GM18499 (cell line): ENCODE measurements around the gene ATP8B1.

ENCODE experiments used
- ATAC-seq: cut with Tn5 transposase; IDR thresholded peaks from one replicate; pipeline ENCODE4 v1.9.1; 2021; ENCODE audit warnings: moderate number of reproducible peaks; ENCODE audit not compliant: insufficient read depth, unreplicated experiment

The ATP8B1 gene

DNA sequence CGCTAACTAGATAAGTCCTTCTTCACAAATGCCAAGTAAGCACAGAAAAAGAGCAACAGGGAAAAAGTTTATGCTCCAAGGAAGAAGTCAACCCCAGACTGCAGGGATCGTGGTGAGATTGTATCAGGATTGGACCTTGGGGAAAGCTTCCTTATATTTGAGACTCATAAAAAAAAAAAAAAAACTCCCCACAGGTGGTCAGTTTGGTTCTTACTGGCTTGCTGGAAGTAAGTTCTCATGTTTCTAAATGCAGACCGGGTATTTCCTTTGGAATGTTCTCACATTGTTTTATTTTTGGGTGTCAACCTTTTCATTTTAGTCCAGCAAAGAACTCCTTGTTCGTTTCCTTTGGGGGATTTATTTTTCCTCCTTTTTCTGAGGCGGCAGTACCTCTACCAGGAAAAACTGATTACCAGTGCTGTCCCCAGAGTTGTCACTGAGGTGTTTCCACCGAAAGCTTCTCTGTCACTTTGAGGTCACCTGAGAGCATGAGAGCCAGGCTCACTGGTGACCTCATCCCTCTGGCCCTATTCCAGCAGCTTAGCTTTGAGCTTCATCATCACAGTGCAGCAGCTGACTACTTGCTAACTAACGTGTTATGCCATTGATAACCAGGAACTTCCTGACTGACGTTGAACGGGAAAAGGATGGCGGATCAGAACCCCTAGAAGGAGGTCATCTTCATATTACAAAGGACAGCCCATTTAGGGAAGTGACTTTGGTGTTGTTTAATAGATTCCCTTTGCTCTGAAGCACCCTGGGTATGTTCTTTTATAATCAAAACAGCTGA, 16.8 kb upstream of the ATP8B1 start:
- no peak for ATAC-seq

DNA sequence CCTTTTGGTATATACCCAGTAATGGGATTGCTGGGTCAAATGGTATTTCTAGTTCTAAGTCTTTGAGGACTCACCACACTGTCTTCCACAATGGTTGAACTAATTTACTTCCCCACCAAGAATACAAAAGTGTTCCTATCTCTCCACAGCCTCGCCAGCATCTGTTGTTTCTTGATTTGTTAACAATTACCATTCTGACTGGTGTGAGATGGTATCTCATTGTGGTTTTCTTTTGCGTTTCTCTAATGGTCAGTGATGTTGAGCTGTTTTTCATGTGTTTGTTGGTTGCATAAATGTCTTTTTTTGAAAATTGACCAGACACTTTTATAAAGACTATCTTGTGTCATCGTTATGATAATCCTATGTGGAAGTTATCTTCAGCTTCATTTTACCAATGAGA, 16.0 kb upstream of the ATP8B1 start:
- no peak for ATAC-seq

DNA sequence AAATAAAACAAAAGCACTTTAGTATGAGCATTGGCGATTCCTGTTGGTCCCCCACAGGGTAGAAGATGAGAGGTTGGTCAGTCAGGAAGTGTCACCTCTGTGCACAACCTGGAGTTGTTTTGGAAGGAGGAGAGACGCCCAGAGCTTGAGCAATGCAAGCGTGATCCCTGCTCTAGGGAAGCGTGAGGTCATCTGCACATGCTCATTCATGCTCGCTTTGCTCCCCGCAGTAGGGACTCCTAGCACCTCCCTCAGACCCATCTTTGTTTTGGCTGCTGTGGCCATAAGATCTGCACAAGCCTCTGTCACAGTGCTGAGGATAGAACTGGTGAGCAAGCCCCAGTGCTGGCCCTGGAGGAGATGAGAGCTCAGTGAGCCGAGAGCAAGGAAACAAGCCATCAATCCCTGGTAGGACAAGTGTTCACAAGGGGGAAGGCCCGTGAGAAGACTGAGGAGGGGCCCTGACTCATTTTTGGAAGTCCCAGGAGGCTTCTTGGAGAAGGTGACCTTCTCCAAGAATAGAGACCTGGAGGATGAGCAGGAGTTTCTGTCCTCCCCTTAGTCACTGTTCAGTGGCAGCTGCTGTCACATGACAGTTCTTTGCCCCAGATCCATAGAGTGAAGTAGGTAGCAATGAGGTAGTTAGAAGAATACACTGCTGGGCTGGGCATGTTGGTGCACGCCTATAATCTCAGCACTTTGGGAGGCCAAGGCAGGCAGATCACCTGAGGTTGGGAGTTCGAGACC, 13.3 kb upstream of the ATP8B1 start:
- no peak for ATAC-seq

DNA sequence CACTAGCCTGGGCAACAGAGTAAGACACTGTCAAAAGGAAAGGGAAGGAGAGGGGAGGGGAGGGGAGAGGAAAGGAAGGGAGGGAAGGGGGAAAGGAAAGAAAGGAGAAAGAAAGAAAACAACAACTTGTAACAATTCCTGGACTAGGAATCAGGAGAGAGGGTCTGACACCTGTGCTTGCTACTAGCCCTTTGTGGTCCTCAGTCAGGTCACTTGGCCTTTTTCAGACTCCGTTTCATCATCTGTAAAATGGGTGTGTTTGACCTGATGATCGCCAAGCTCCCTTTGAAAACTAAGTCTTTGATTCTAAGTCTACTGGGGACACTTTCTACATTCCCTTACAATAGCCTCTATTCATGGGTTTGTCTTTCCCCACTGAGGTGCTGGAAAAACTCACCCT, 11.4 kb upstream of the ATP8B1 start:
- ATAC-seq, result no peak

DNA sequence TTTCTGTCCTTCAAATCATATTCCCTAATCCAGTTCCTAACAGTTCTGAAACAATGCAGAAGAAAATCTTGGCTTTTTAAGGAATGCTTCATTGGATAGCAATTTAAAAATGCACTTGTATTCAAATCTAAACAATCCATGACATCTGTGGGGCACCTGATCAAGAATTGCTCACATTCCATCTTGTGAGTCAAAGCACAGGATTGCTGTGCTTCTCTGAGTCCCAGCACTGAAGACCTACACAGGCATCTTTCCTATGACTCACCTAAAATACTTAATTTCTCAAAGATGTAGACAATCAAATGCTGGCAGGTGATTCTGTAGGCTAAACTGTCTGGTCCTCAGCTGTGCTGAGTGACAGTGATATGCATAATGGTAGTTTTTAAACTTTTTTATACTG, 10.1 kb upstream of the ATP8B1 start:
- ATAC-seq, result no peak

DNA sequence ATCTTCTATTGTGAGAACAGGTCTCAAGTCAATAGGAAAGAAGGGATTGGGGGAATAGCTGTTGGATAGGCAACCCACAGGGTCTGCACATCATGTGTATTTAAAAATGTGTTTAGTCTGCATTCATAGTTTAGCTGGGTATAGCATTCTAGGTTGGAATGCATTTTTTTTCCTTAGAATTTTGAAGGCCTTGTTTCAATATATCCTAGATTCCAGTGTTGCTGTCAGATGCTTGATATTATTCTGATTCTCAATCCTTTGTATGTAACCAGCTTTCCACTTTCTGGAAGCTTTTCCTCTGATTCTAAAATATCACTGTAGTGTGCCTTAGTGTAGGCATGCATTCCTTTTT, 9.0 kb upstream of the ATP8B1 start:
- ATAC-seq, result no peak

DNA sequence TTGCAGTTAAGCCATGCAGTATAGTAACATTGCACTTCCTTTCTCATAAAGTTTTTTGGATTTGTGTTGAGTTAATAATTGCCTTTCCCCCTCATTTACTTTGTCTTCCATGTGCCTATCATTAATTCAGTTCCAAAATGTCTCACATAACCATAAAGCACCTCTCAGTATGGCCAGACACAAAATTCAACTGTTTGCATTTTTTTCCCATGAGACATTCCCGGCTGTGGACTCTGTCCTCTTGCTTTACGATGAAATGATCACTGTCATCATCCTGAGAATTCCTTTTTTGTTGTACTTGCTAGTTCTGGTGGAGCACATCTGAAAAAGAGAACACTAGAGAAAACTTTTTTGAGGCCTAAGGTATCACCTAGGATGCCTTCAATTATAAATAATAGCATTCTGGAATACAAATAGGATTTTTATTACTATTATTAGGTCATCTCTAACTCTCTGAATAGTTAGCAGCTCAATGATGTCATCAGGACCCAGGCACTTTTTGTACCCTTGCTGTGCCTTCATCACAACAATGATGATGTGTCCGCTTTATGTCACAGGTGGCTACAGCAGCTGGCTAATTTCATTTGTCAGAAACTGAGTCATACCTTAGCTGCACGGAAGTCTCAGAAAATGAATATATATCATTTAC, 8.5 kb upstream of the ATP8B1 start:
- no peak for ATAC-seq

DNA sequence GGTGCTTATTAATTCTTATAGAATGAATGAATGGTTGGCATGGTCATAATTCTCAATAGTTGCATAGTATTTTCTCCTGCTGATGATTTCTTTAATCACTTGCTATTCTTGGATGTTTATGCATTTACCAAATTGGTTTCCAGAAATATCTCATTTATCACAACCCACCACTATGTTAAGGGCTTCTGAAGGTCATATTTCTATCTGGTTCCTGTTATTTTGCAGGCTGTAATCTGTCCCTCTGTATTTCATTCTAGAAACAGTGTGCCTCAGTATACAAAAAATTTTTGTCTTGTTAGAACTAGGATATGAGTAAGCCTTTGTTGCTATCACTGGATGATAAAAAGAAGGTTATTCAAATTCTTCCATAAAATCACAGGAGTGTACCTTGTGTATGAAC, 6.1 kb upstream of the ATP8B1 start:
- ATAC-seq, result no peak

DNA sequence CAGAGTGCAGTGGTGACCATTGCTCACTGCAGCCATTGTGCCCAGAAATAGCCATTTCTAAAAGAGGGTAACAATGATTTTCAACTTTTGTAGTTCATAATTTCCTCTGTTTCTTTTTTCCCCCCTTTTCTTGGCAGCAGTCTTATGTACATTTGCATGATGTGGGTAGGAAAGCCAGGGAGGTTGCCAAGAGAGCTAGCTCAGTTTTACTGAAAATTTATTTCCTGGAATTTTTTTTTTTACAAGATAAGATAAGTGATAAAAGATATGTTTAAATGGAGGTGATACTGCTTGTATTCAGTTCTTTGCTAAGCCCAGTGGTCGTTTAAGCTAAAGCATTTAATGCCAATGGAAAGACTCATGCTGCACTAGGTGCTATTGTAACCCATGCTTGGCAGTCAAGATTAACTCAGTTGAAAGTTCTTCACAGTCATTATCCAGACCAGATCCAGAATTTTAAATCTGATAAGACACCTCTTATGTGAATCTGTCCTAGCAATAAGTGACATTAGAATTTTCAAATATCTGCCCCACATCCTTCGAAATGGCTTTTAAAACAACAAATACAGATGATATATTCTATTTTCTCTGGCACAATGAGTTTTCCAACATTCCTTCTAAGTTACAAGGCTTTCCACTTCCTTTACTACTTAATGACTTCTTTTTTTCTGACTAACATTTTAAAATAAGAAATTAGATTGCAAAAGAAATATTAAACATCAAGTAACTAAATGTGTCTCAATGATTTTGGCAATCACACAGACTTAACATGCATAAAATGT, 4.4 kb upstream of the ATP8B1 start:
- ATAC-seq, result no peak

DNA sequence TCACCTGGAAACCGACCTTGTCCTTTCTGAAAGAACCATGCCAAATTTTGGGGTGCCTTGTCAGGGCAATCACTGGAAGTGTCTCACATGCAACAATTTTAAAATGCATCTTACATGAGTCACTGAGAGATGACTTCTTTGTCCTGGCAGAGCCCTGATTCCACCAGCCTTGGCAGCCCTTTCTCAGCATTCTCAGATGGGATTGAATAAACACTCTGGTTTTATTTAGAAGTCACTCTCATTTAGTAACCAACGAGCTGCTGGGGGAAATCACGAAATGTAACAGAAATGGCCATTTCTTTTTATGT, 3.8 kb upstream of the ATP8B1 start:
- ATAC-seq, result no peak

DNA sequence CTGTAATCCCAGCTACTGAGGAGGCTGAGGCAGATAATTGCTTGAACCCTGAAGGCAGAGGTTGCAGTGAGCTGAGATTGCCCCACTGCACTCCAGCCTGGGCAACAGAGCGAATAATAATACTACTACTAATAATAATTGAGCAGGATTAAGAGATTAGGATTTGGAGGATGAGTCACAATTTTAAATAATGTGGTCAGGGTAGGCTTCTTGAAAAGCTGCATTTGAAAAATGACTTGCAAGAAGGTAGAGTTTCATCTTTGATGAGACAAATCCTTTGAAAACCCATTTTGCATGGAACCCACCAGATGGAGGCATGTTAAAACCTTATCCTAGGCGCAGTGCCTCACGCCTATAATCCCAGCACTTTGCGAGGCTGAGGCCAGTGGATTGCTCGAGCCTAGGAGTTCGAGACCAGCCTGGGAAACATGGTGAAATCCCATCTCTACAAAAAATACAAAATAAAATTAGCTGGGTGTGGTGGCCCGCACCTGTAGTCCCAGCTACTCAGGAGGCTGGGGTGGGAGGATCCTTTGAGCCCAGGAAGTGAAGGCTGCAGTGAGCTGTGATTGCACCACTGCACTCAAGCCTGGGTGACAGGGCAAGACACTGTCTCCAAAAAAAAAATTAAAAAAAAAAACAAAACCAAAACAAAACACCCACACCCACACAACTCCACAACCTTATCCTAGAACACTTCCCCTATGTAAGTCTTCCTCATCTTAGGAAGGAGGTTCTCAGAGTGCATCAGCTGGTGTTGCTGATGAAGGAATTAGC, 3.3 kb upstream of the ATP8B1 start:
- no peak for ATAC-seq

DNA sequence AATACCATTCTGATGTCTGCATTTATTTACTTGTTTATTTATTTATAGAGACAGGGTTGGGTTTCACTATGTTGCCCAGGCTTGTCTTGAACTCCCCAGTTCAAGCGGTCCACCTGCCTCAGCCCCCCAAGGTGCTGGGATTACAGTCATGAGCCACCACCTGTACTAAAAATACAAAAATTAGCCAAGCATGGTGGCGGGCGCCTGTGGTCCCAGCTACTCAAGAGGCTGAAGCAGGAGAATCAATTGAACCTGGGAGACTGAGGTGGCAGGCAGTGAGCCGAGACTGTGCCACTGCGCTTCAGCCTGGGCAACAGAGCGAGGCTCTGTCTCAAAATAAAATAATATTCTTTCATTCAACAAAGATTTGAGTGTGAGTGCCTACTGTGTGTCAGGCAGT, 2.0 kb upstream of the ATP8B1 start:
- no peak for ATAC-seq

DNA sequence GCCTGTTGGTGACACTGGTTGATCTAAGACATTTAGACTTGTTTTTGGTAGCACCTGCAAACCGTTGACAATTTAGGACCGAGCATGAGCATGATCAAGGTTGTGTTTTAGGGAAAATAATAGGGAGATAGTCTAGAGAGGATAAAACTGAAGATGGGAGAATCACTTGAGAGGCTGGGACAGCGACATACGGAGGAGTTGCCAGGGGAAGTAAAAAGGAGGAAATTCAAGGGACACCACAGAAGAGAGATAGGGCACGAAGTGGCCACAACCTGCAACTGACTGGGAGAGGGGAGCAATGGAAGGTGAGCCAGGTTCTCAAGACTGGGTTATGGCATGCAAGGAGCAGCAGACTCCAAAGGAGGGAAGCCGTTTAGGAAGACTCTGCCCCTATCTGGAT, 1.4 kb upstream of the ATP8B1 start:
- no peak for ATAC-seq

DNA sequence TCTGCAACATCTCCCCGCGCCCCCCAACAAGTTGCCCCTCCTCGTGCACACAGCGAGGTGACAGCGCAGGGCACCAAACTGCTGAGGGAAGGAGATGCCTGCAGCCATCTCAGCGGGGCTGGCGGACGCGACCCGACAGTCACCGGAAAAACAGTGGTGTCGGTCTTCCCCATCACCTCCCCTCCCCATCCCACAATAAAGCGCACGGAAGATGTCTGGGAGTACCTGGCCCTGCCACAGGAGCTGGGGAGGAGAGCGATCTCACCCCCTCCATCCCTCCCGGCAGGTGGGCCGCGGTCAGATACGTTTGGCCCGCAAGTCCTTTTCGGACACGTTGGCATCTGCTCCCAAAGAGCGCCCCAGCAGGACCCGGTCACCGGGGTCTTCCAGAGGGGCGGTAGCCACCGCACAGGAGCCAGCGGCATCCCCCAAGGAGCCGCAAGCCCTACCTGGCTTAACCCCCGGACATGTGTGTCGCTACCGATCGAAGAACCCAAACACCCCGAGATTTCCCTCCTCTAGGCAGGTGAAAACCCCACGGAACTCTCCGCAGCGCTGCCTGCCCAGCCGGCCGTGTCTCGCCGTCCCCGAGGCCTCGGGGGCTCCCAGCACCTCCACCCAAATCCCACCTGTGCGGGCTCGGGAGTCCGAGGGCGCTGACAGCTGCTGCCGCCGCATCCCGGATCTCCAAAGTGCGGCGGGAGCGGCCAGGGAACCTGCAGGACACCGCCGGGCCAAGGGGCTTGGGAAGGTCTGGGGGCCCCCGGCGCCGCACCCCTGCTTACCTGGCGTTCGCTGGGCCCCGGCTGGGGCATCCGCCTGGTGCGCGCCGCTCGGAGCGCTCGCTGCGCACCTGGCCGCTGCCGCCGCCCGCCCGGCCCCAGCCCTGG, 657 bp downstream of the ATP8B1 start:
- ATAC-seq, result no peak

DNA sequence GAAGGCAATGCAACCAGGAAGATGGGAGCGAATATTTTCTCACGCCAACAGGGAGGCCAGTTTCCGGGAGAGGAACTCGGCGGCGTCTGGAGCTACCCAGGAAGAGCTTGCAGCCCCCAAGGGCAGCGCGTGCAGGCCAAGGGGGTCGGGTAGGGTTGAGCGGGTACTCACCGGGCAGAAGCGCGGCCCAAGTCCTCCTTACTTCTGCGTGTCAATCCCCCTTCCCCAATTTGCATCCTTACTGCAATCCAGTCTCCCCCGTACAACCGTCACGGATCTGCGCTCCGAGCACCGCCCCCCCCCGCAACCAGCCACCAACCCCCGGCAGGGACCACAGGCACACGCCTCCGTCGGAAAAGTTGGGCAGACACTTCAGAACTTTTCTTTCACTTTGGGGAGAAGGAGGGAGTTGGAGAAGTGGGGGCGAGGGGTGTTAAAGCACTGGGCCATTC, 1.3 kb downstream of the ATP8B1 start:
- no peak for ATAC-seq

DNA sequence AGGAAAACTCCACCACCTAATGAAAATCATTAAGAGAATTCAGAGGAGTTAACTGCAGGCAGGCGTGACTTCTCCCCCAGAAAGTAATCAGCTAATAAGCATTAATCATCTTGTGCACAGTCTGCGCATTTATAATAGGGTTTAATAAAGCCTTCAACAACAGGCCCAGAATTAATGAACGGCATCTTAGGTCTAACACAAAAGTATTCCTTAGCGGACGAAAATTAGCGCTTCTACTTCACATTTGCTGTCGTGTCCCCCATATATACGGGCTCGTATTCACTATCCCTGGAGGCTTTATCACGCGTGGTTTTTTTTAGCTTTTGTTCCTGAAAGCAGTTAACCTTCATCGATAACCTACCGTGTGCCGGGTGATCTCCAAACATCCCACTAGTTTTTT, 1.8 kb downstream of the ATP8B1 start:
- no peak for ATAC-seq

DNA sequence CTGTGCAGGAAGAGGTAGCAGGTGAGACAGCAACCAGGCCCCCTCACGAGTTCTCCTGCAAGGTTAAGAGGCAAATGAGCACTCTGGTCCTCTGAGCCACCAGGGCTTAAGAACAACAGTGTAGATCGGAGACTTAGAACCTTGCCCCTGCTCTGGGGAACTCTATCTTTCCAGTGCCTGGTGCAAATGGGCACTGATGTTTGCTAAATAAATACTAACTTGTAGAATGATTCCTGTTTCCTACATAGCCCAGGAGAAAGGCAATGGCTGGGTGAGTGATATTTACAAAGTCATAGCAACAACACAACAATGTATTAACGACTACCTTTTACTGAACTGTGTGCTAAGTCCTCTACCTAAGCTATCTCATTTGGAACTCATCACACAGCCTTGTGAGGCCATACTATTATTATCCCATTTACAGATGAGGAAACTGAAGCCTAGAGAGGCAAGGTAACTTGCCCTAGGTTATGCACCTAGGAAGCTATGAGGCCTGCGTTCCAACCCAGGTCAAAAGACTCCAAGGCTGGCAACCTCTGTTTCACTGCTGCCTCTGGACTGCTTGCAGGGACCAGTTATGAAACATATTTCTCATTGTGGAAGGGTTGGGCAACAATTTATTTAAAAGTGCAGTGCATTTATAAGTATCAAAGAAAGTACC, 4.3 kb downstream of the ATP8B1 start:
- no peak for ATAC-seq

DNA sequence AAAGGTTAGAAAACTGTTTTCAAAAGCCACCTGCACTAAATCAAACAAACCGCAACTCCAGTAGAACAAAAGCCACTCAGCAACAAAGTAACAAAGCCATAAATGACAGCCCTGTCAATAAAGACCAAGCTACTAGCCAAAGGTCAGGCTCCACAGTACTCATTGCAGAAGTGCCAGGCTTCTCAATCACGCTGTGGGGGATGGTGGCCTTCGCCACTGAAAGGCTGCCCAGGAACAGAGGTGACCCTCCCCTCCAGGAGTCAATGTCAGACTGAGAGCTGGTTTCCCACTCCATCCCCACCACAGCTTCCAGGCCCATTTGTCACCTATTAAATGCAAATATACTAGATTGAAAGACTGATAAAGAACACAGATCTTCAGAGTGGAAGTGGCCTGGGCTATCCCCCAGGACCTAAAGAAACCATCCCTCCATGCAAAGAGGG, 5.9 kb downstream of the ATP8B1 start:
- no peak for ATAC-seq
